ENCODE results near the gene CLCN6. TPM values are rescaled to one million over a fixed set of nuclear protein-coding genes. Genes with fewer than 3 reads are reported as not detected.

CLCN6 gene
- total and polyA plus RNA-seq, 2 of the 13 experiments (the other 11 are each of a cell fraction or from before 2014, with no cell fraction given): 14.9 to 19.3 TPM

DNA sequence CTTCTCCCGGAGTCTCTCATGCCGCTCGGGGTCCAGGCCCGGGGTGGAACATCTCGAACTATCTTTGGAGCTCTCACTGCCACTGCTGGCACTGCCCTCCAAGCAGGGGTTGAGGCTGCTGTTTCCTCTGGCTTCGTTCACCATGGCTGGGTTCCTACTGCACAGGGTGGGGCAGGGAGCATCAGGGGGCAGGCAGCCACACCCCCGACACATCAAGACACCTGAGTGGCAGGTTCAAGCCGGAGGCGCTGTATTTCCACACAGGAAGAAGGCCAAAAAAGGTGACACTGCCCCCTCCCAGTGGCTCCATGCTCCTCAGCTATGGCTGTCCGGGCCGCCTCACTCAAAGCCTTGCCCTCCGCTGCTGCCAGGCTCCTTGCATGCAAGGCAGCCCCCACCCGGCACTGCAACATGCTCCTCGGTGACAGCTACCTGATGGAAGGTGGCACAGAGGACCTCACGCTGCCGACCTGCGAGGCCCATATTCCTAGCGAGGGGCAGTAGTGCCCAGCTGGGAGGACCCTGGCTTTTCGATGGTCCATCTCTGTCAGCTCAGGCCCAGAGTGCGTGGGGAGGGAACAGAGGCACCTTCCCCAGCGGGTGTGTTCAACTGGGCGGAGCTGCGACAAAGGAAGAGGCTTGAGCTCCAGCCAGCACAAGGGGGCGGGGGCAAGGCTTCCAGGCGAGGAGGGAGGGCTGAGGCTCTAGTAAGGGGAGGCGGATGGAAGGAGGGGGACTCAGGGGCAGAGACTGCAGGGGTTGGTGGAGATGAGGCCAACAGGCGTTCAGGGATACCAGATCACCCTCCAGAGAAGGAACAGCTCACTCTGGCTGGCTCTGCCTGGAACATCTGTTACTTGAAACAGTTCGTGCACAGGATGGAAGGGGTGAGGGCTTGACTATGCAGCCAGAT lies 2.8 kb upstream of the CLCN6 start (continued):
- TF ChIP-seq, protein P1, sequence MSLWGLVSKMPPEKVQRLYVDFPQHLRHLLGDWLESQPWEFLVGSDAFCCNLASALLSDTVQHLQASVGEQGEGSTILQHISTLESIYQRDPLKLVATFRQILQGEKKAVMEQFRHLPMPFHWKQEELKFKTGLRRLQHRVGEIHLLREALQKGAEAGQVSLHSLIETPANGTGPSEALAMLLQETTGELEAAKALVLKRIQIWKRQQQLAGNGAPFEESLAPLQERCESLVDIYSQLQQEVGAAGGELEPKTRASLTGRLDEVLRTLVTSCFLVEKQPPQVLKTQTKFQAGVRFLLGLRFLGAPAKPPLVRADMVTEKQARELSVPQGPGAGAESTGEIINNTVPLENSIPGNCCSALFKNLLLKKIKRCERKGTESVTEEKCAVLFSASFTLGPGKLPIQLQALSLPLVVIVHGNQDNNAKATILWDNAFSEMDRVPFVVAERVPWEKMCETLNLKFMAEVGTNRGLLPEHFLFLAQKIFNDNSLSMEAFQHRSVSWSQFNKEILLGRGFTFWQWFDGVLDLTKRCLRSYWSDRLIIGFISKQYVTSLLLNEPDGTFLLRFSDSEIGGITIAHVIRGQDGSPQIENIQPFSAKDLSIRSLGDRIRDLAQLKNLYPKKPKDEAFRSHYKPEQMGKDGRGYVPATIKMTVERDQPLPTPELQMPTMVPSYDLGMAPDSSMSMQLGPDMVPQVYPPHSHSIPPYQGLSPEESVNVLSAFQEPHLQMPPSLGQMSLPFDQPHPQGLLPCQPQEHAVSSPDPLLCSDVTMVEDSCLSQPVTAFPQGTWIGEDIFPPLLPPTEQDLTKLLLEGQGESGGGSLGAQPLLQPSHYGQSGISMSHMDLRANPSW (CRISPR knock-in tag; IDR thresholded peaks at IDR 0.05; ENCODE audit: borderline replicate concordance): no peak
- TF ChIP-seq NCOR1 (IDR thresholded peaks at IDR 0.05; ENCODE audit: borderline replicate concordance, low read length) (no peak), ZBTB8A (CRISPR knock-in tag; IDR thresholded peaks at IDR 0.05; ENCODE audit: borderline replicate concordance, low read depth) (no peak), ZNF292 (CRISPR knock-in tag; IDR thresholded peaks at IDR 0.05; ENCODE audit: borderline replicate concordance, low read depth) (no peak), ZNF263 (CRISPR knock-in tag; IDR thresholded peaks at IDR 0.05) (0 out of 2 replicates have a peak, but pooled peaks have one; percentile 5), ZNF709 (CRISPR knock-in tag; IDR thresholded peaks at IDR 0.05) (no peak), SKI (IDR thresholded peaks at IDR 0.05; ENCODE audit: partially characterized antibody) (no peak), ZNF672 (CRISPR knock-in tag; IDR thresholded peaks at IDR 0.05) (no peak), ZNF33B (CRISPR knock-in tag; IDR thresholded peaks at IDR 0.05) (0 out of 2 replicates have a peak, but pooled peaks have one; percentile 31)
- TF ChIP-seq, protein P2, sequence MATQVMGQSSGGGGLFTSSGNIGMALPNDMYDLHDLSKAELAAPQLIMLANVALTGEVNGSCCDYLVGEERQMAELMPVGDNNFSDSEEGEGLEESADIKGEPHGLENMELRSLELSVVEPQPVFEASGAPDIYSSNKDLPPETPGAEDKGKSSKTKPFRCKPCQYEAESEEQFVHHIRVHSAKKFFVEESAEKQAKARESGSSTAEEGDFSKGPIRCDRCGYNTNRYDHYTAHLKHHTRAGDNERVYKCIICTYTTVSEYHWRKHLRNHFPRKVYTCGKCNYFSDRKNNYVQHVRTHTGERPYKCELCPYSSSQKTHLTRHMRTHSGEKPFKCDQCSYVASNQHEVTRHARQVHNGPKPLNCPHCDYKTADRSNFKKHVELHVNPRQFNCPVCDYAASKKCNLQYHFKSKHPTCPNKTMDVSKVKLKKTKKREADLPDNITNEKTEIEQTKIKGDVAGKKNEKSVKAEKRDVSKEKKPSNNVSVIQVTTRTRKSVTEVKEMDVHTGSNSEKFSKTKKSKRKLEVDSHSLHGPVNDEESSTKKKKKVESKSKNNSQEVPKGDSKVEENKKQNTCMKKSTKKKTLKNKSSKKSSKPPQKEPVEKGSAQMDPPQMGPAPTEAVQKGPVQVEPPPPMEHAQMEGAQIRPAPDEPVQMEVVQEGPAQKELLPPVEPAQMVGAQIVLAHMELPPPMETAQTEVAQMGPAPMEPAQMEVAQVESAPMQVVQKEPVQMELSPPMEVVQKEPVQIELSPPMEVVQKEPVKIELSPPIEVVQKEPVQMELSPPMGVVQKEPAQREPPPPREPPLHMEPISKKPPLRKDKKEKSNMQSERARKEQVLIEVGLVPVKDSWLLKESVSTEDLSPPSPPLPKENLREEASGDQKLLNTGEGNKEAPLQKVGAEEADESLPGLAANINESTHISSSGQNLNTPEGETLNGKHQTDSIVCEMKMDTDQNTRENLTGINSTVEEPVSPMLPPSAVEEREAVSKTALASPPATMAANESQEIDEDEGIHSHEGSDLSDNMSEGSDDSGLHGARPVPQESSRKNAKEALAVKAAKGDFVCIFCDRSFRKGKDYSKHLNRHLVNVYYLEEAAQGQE (IDR thresholded peaks at IDR 0.05; ENCODE audit: borderline replicate concordance in 1 of 2, low read depth in 1 of 2, low read length in 2 of 2): no peak
- TF ChIP-seq, protein P3, sequence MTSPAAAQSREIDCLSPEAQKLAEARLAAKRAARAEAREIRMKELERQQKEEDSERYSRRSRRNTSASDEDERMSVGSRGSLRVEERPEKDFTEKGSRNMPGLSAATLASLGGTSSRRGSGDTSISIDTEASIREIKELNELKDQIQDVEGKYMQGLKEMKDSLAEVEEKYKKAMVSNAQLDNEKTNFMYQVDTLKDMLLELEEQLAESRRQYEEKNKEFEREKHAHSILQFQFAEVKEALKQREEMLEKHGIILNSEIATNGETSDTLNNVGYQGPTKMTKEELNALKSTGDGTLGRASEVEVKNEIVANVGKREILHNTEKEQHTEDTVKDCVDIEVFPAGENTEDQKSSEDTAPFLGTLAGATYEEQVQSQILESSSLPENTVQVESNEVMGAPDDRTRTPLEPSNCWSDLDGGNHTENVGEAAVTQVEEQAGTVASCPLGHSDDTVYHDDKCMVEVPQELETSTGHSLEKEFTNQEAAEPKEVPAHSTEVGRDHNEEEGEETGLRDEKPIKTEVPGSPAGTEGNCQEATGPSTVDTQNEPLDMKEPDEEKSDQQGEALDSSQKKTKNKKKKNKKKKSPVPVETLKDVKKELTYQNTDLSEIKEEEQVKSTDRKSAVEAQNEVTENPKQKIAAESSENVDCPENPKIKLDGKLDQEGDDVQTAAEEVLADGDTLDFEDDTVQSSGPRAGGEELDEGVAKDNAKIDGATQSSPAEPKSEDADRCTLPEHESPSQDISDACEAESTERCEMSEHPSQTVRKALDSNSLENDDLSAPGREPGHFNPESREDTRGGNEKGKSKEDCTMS (CRISPR knock-in tag; conservative IDR thresholded peaks at IDR 0.05): no peak
- TF ChIP-seq, protein P4, sequence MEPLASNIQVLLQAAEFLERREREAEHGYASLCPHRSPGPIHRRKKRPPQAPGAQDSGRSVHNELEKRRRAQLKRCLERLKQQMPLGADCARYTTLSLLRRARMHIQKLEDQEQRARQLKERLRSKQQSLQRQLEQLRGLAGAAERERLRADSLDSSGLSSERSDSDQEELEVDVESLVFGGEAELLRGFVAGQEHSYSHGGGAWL (CRISPR knock-in tag; IDR thresholded peaks at IDR 0.05): no peak
- TF ChIP-seq, protein P5, sequence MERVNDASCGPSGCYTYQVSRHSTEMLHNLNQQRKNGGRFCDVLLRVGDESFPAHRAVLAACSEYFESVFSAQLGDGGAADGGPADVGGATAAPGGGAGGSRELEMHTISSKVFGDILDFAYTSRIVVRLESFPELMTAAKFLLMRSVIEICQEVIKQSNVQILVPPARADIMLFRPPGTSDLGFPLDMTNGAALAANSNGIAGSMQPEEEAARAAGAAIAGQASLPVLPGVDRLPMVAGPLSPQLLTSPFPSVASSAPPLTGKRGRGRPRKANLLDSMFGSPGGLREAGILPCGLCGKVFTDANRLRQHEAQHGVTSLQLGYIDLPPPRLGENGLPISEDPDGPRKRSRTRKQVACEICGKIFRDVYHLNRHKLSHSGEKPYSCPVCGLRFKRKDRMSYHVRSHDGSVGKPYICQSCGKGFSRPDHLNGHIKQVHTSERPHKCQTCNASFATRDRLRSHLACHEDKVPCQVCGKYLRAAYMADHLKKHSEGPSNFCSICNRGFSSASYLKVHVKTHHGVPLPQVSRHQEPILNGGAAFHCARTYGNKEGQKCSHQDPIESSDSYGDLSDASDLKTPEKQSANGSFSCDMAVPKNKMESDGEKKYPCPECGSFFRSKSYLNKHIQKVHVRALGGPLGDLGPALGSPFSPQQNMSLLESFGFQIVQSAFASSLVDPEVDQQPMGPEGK (CRISPR knock-in tag; IDR thresholded peaks at IDR 0.05): 0 out of 2 replicates have a peak, but pooled peaks have one; percentile 31

All from HepG2 (cell line).